Measurements from ENCODE around the gene BMPR1A. TPM values are rescaled to one million over a fixed set of nuclear protein-coding genes. Genes with fewer than 3 reads are reported as not detected.

BMPR1A gene
- total and polyA plus RNA-seq, 4 donors, result 2.2 to 16.0 (median 8.9) TPM

DNA sequence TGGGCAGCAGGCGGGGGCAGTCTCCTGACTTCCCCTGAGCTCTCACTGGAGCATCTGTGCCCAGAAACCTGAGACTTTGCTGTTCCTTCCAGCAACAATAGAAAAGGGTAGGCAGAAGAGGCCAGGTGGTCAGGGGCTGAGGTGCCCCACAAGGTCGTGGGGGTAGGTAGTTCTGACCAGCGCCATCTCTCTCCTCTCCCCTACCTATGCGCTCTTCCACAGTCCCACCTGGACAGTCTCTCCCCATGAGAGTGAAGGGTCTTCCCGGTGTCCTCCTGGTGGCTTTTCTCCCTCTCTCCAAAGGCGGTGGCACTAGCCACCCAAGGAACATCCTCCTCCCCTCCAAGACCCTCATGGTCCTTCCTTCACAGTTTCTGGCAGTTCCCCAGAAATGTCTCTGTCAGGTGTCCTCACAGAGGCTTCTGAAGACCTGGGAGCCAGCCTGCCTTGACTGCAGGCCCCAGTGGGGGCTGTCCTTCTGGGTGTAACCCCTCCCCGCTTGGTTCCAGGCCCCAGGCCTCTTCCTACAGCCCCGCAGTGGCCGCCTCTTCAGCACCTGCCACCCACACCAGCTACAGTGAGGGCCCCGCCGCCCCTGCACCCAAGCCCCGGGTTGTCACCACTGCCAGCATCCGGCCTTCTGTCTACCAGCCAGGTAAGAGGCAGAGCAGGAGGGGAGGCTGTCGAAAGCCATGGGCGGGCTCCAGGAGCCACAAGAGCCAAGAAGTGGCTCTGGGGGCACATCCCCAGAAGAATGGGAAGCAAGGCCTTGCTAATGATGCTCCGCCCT lies 46.8 kb upstream of the BMPR1A start:
- no peak overlapping the region for H3K9ac ChIP-seq (ENCODE audit: low read depth in 1 of 2, low read length in 2 of 2)
- DNase-seq (ENCODE audit: low spot score), result no peak

DNA sequence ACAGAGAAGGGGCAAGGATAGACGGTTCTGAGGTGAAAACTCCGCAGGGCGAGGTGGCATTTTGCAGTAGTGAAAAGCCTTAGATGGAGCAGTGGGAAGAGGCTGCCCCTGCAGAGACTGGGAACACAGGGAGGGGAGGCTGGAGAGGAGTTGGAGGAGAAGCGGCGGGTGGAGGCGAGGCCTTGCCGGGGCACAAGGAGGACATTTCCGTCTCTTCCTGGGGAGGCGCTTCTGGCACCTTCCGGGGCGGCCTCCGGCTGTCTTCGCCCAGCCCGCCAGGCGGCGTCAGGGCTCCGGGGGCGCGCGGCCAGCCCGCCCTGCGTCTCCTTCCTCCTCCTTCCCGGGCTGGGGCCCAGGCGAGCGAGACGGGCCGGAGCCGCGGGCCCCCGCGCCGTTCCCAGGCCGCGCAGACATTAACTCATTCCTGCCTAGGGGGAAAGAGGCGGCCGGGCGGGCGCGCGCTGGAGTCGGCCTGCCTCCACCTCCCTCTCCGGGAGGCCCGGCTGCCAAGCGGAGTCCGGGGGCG lies 45.4 kb upstream of the BMPR1A start:
- DNase-seq (ENCODE audit: low spot score), result peak; percentile 79
- Histone ChIP-seq H3K4me1 (ENCODE audit: control insufficient read depth in 4 of 4, insufficient read depth in 4 of 4, low read length in 3 of 4) (peaks cover 0 to 11% (median 6%) of the 10 kb centered on the region in 4 donors), H3K27ac (ENCODE audit: low read depth in 1 of 2, low read length in 2 of 2) (peak overlapping the region; percentile 49 to 66), H3K36me3 (ENCODE audit: control insufficient read depth in 4 of 4, insufficient read depth in 3 of 4, low read depth in 1 of 4, low read length in 3 of 4) (no peaks in the 10 kb centered on the region), H3K9me3 (ENCODE audit: control insufficient read depth in 4 of 4, low read length in 3 of 4) (no peaks in the 10 kb centered on the region), H3K9ac (ENCODE audit: low read depth in 1 of 2, low read length in 2 of 2) (peak overlapping the region; percentile 31 to 56), H3K27me3 (ENCODE audit: control insufficient read depth in 4 of 4, insufficient read depth in 4 of 4, low read length in 3 of 4) (no peaks in the 10 kb centered on the region), H3K4me3 (ENCODE audit: low read depth in 1 of 3, low read length in 3 of 3) (peak overlapping the region; percentile 49 to 89 (median 71))
- 6% methylated on average over 46 of the region's 46 CpGs for WGBS
- no peak for TF ChIP-seq RXRA (IDR thresholded peaks at IDR 0.05)
- peak; percentile 39 for TF ChIP-seq YY1 (IDR thresholded peaks at IDR 0.05)
- peak; percentile 77 for TF ChIP-seq CTCF (IDR thresholded peaks at IDR 0.05; ENCODE audit: low read depth, low read length, missing input control)
- TF ChIP-seq RAD21 (IDR thresholded peaks at IDR 0.05), result peak; percentile 73 to 79
- TF ChIP-seq SP1 (IDR thresholded peaks at IDR 0.05), result peak; percentile 11

More for the DNA sequence above, 46.8 kb upstream of the BMPR1A start:
- Histone ChIP-seq H3K4me1 (ENCODE audit: control insufficient read depth in 4 of 4, insufficient read depth in 4 of 4, low read length in 3 of 4) (peaks cover 0 to 11% (median 6%) of the 10 kb centered on the region in 4 donors), H3K4me3 (ENCODE audit: low read depth in 1 of 3, low read length in 3 of 3) (no peak overlapping the region), H3K36me3 (ENCODE audit: control insufficient read depth in 4 of 4, insufficient read depth in 3 of 4, low read depth in 1 of 4, low read length in 3 of 4) (no peaks in the 10 kb centered on the region), H3K27ac (ENCODE audit: low read depth in 1 of 2, low read length in 2 of 2) (no peak overlapping the region), H3K9me3 (ENCODE audit: control insufficient read depth in 4 of 4, low read length in 3 of 4) (no peaks in the 10 kb centered on the region), H3K27me3 (ENCODE audit: control insufficient read depth in 4 of 4, insufficient read depth in 4 of 4, low read length in 3 of 4) (no peaks in the 10 kb centered on the region)
- 96% methylated on average over 16 of the region's 16 CpGs for WGBS
- TF ChIP-seq YY1 (IDR thresholded peaks at IDR 0.05) (no peak), GABPA (IDR thresholded peaks at IDR 0.05 in 1 of 2, conservative IDR thresholded peaks at IDR 0.05 in 1 of 2) (no peak), FOXA2 (IDR thresholded peaks at IDR 0.05) (no peak)
- TF ChIP-seq, protein P1, sequence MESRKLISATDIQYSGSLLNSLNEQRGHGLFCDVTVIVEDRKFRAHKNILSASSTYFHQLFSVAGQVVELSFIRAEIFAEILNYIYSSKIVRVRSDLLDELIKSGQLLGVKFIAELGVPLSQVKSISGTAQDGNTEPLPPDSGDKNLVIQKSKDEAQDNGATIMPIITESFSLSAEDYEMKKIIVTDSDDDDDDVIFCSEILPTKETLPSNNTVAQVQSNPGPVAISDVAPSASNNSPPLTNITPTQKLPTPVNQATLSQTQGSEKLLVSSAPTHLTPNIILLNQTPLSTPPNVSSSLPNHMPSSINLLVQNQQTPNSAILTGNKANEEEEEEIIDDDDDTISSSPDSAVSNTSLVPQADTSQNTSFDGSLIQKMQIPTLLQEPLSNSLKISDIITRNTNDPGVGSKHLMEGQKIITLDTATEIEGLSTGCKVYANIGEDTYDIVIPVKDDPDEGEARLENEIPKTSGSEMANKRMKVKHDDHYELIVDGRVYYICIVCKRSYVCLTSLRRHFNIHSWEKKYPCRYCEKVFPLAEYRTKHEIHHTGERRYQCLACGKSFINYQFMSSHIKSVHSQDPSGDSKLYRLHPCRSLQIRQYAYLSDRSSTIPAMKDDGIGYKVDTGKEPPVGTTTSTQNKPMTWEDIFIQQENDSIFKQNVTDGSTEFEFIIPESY (IDR thresholded peaks at IDR 0.05), result no peak

- Histone ChIP-seq H3K27ac (ENCODE audit: low read depth in 1 of 2, low read length in 2 of 2) (peak overlapping the region; percentile 66 to 72), H3K4me1 (ENCODE audit: control insufficient read depth in 4 of 4, insufficient read depth in 4 of 4, low read length in 3 of 4) (peaks cover 0 to 11% (median 6%) of the 10 kb centered on the region in 4 donors), H3K9me3 (ENCODE audit: control insufficient read depth in 4 of 4, low read length in 3 of 4) (no peaks in the 10 kb centered on the region), H3K9ac (ENCODE audit: low read depth in 1 of 2, low read length in 2 of 2) (peak overlapping the region; percentile 56 to 58), H3K4me3 (ENCODE audit: low read depth in 1 of 3, low read length in 3 of 3) (peak overlapping the region; percentile 49 to 89 (median 71)), H3K36me3 (ENCODE audit: control insufficient read depth in 4 of 4, insufficient read depth in 3 of 4, low read depth in 1 of 4, low read length in 3 of 4) (no peaks in the 10 kb centered on the region), H3K27me3 (ENCODE audit: control insufficient read depth in 4 of 4, insufficient read depth in 4 of 4, low read length in 3 of 4) (no peaks in the 10 kb centered on the region)
- DNase-seq (ENCODE audit: low spot score), result peak; percentile 53
- 1% methylated on average over 82 of the region's 82 CpGs for WGBS
- TF ChIP-seq CTCF (IDR thresholded peaks at IDR 0.05; ENCODE audit: low read depth, low read length, missing input control), result no peak
- no peak for TF ChIP-seq FOXA1 (IDR thresholded peaks at IDR 0.05)
- TF ChIP-seq, protein P2, sequence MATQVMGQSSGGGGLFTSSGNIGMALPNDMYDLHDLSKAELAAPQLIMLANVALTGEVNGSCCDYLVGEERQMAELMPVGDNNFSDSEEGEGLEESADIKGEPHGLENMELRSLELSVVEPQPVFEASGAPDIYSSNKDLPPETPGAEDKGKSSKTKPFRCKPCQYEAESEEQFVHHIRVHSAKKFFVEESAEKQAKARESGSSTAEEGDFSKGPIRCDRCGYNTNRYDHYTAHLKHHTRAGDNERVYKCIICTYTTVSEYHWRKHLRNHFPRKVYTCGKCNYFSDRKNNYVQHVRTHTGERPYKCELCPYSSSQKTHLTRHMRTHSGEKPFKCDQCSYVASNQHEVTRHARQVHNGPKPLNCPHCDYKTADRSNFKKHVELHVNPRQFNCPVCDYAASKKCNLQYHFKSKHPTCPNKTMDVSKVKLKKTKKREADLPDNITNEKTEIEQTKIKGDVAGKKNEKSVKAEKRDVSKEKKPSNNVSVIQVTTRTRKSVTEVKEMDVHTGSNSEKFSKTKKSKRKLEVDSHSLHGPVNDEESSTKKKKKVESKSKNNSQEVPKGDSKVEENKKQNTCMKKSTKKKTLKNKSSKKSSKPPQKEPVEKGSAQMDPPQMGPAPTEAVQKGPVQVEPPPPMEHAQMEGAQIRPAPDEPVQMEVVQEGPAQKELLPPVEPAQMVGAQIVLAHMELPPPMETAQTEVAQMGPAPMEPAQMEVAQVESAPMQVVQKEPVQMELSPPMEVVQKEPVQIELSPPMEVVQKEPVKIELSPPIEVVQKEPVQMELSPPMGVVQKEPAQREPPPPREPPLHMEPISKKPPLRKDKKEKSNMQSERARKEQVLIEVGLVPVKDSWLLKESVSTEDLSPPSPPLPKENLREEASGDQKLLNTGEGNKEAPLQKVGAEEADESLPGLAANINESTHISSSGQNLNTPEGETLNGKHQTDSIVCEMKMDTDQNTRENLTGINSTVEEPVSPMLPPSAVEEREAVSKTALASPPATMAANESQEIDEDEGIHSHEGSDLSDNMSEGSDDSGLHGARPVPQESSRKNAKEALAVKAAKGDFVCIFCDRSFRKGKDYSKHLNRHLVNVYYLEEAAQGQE (IDR thresholded peaks at IDR 0.05), result no peak
- no peak for TF ChIP-seq HNF4G (IDR thresholded peaks at IDR 0.05)
- no peak for TF ChIP-seq RAD21 (IDR thresholded peaks at IDR 0.05)
- TF ChIP-seq NR2F2 (IDR thresholded peaks at IDR 0.05), result no peak
- TF ChIP-seq JUND (IDR thresholded peaks at IDR 0.05), result no peak
- TF ChIP-seq GABPA (IDR thresholded peaks at IDR 0.05 in 1 of 2, conservative IDR thresholded peaks at IDR 0.05 in 1 of 2), result no peak
- no peak for TF ChIP-seq YY1 (IDR thresholded peaks at IDR 0.05)
- no peak for TF ChIP-seq ATF3 (IDR thresholded peaks at IDR 0.05)
Observed at GRCh38 chr10:86711513-86712316, 44.7 kb upstream of the BMPR1A start.
